Left ventricle myocardium inferior (tissue), 1 donor: ENCODE measurements around the gene CDHR1. TPM values are rescaled to one million over a fixed set of nuclear protein-coding genes. Genes with fewer than 3 reads are reported as not detected.

ENCODE experiments used
- DNase-seq: peaks from one replicate; pipeline ENCODE4 v3.0.0-alpha.2; 2020
- H3K27ac ChIP-seq: fragments of 200-600 bp; replicated peaks from 2 replicates; pipeline ENCODE4 v1.8.0; 2021
- H3K27me3 ChIP-seq: fragments of 200-600 bp; 2 replicates; pipeline ENCODE4 v1.8.0; 2021; ENCODE audit warnings: low read depth
- H3K36me3 ChIP-seq: fragments of 200-600 bp; 2 replicates; pipeline ENCODE4 v1.8.0; 2021
- H3K4me1 ChIP-seq: fragments of 200-600 bp; 2 replicates; pipeline ENCODE4 v1.8.0; 2021
- H3K4me3 ChIP-seq: fragments of 200-600 bp; 2 replicates; pipeline ENCODE4 v1.8.0; 2021; ENCODE audit warnings: mild to moderate bottlenecking, moderate library complexity
- H3K9me3 ChIP-seq: fragments of 200-600 bp; replicated peaks from 2 replicates; pipeline ENCODE4 v1.8.0; 2021
- intact Hi-C: fragments of 100-400 bp; cut with micrococcal nuclease; formaldehyde crosslinking; loops from one replicate; pipeline ENCODE4 v1.11.0; 2022
- total RNA-seq: library from RNA; stranded (reverse); fragmentation: NEBNext Ultra II Directional; extraction: Animal tissue kit (Norgen Biotek cat#: 25700); gene quantifications from one replicate; pipeline ENCODE4 v1.2.1, GENCODE V29; 2021
- TF ChIP-seq, protein P1 (sequence below): fragments of 200-600 bp; IDR thresholded peaks from 2 replicates; pipeline ENCODE4 v1.8.0; 2021; ENCODE audit warnings: antibody characterized with exemption, mild to moderate bottlenecking, borderline replicate concordance
- donor health status: DM: no; HTN: yes; CAD: no; lungs with severe emphysema.

CDHR1 gene
- total RNA-seq, 1 donor from 2014 or later = 0.41 TPM

DNA sequence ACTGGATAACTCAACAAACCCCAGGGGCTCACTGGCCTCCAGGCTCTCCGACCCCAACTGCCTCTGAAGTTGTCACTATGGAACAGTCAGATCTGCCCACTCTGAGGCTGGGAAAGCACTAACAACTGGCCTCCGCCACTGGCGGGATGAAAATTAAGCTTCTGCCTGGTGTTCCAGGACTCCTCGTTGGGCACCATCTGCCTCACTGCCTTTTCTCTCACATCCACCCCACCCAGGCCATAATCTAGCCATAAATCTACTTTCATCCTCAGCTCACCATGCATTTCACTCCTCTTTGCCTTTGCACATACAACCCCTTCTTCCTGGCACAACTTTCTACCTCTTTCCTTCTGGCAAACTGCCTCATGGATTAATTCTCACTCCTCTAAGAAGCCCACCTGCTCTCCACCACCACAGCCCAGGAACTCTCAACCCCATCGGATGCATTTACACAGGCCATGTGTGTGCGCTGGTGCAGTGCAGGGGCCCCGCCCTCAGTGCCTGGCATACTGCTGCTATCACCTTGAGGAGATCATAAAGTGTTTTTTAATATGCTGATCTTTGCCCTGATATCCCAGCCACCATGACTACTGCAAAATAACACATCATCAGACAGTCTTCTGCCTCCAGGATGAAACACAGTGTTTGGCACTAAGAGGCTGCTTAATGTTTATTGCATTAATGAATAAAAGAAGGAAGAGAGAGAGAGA lies 4.0 kb downstream of the CDHR1 start:
- DNase-seq = no peak
- peaks cover 68% of the 10 kb centered on the region for H3K27me3 ChIP-seq
- no peak overlapping the region for H3K4me3 ChIP-seq
- no peaks in the 10 kb centered on the region for H3K36me3 ChIP-seq
- H3K9me3 ChIP-seq = no peaks in the 10 kb centered on the region
- H3K4me1 ChIP-seq = peaks cover 30% of the 10 kb centered on the region
- H3K27ac ChIP-seq = no peak overlapping the region
- intact Hi-C loops = no loop called here
- TF ChIP-seq, protein P1, sequence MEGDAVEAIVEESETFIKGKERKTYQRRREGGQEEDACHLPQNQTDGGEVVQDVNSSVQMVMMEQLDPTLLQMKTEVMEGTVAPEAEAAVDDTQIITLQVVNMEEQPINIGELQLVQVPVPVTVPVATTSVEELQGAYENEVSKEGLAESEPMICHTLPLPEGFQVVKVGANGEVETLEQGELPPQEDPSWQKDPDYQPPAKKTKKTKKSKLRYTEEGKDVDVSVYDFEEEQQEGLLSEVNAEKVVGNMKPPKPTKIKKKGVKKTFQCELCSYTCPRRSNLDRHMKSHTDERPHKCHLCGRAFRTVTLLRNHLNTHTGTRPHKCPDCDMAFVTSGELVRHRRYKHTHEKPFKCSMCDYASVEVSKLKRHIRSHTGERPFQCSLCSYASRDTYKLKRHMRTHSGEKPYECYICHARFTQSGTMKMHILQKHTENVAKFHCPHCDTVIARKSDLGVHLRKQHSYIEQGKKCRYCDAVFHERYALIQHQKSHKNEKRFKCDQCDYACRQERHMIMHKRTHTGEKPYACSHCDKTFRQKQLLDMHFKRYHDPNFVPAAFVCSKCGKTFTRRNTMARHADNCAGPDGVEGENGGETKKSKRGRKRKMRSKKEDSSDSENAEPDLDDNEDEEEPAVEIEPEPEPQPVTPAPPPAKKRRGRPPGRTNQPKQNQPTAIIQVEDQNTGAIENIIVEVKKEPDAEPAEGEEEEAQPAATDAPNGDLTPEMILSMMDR = no peak

DNA sequence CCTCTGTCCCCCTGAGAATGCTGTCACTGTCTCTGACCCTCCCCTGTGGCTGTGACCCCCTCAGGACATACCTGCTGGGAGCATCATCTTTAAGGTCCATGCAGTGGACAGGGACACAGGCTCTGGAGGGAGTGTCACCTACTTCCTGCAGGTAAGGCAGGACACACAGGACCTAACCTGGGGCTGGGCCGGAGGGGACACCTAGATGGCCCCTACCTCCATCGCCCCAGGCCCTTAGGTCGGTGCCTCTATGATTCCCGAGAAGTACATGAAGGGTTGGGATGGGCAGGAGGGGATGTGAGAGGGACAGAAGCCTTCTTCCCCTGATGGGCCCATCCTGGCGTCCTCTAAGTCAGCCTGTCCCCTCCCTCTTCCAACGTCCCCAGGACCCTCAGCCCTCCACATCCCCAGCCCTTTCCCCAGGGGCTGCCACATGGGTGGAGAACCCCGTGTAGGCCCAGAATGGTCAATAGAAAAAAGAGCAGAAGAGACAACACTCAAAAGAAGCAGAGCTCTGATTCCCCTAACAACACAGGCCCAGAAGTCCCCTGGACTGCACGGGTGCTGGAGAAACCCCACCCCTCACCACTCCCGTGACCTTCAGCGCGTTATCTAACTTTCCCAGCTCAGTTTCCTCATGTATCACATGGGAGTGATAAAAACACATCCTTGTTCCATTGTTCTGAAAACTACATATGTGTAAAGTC lies 6.4 kb downstream of the CDHR1 start:
- DNase-seq = no peak
- Histone ChIP-seq H3K36me3 (no peaks in the 10 kb centered on the region), H3K27ac (no peak overlapping the region), H3K4me1 (peaks cover 11% of the 10 kb centered on the region), H3K4me3 (no peak overlapping the region), H3K27me3 (peaks cover 63% of the 10 kb centered on the region), H3K9me3 (no peaks in the 10 kb centered on the region)
- TF ChIP-seq, protein P1 = no peak
- intact Hi-C loops = no loop called here

DNA sequence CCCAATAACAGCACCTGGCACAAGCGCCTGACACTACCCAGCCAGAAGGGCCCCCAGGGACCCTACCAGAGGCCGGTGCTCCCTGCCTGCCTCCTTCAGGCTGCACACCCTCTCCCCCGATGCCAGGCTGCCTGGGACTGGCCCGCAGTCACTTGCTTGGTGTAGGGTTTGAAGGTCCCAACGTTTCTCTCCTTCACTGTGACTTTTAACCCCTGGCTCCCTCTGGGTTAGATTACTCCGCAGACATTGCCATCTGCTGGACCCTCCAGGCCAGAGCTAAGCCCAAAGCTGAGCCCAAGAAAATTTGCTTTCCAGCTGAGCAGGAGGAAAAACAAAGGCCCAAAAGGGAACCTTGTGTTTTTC lies 6.9 kb downstream of the CDHR1 start:
- no peak for DNase-seq
- H3K4me1 ChIP-seq = peaks cover 11% of the 10 kb centered on the region
- H3K4me3 ChIP-seq = no peak overlapping the region
- intact Hi-C loops = no loop called here
- peaks cover 63% of the 10 kb centered on the region for H3K27me3 ChIP-seq
- no peaks in the 10 kb centered on the region for H3K9me3 ChIP-seq
- no peak overlapping the region for H3K27ac ChIP-seq
- TF ChIP-seq, protein P1 = no peak
- no peaks in the 10 kb centered on the region for H3K36me3 ChIP-seq

DNA sequence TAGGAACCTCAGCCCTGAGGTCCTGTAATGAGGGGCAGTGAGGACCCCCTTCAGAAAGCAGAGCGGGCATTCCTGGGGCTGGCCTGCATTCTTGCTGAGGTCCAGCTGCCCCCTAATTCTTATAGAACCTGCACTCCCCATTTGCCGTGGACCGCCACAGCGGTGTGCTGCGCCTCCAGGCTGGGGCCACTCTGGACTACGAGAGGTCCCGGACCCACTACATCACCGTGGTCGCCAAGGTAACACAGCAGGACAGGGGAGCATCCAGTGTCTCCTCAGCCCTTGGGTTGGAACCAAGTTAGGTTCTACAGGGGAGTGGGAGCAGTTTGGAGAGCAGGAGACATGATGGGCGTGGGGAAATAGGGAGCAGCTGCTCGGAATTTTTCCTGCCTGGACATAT lies 7.3 kb downstream of the CDHR1 start:
- intact Hi-C loops = no loop called here
- Histone ChIP-seq H3K27ac (no peak overlapping the region), H3K36me3 (no peaks in the 10 kb centered on the region), H3K4me3 (no peak overlapping the region), H3K27me3 (peaks cover 65% of the 10 kb centered on the region), H3K9me3 (no peaks in the 10 kb centered on the region), H3K4me1 (peaks cover 7% of the 10 kb centered on the region)
- DNase-seq = no peak
- TF ChIP-seq, protein P1 = no peak

DNA sequence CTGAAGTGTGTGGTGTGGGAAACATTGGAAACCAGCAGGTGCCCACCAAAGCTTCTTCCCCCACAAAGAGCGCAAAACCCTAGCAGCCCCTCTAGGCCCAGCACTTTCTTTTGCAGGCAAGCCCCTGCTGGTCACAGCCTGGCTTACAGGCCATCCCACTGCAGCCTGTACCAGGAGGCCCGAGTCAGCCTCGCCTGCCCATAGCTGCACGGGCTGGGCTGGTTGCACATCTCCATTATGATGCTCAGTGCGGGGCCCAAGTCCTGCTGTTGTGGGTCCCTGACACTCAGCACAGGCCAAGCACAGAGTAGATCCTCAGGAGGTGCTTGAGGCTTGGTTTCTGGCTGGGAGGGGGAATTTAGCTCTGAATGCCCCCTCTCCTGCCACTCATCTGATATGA lies 8.0 kb downstream of the CDHR1 start:
- peaks cover 69% of the 10 kb centered on the region for H3K27me3 ChIP-seq
- no peaks in the 10 kb centered on the region for H3K36me3 ChIP-seq
- H3K9me3 ChIP-seq = no peaks in the 10 kb centered on the region
- H3K4me1 ChIP-seq = peaks cover under 1% of the 10 kb centered on the region
- DNase-seq = no peak
- intact Hi-C loops = no loop called here
- no peak overlapping the region for H3K4me3 ChIP-seq
- TF ChIP-seq, protein P1 = no peak
- H3K27ac ChIP-seq = no peak overlapping the region
